ENCODE measurements around the gene HTR3E.
"Not testable (repeated sequence)": the region's sequence is repeated elsewhere in the genome, so short reads cannot be mapped to it uniquely, and the experiment has no call there.

Gene HTR3E

DNA sequence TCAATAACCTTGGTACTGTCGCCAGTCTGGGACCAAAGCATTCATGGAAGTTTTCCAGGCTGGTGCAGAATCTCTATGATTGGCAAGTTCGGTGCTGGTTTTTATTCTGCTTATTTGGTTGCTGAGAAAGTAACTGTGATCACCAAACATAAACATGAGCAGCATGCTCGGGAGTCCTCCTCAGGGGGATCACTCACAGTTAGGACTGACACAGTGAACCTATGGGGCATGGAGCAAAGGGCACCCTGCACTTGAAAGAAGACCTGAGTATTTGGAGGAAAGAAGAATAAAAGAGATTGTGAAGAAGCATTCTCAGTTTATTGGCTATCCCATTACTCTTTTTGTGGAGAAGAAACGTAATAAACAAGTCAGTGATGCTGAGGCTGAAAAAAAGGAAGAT lies 19.2 kb downstream of the HTR3E start:
- DNase-seq (no peak), ATAC-seq (no peak)

DNA sequence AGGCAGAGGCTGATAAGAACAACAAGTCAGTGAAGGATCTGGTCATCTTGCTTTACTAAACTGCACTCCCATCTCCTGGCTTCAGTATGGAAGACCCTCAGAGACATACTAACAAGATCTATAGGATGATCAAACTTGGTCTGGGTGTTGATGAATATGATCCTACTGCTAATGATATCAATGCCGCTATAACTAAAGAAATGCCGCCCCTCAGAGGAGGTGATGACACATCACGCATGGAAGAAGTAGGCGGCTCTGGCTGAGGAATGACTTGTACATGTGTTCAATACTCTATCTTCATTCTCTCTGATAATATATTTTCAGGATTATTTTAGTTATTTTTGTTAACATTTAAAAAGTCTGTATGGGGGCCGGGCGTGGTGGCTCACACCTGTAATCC lies 20.8 kb downstream of the HTR3E start:
- no peak for DNase-seq
- no peak for ATAC-seq

DNA sequence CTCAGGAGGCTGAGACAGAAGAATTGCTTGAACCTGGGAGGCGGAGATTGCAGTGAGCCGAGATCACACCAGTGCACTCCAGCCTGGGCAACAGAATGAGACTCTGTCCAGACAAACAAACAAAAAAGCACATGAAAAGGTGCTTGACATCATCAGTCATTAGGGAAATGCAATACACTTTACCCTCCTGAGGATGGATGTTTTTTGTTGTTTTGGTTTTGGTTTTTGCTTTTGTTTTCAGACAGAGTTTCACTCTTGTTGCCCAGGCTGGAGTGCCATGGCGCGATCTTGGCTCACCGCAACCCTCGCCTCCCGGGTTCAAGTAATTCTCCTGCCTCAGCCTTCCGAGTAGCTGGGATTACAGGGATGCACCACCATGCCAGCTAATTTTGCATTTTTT lies 24.2 kb downstream of the HTR3E start:
- DNase-seq, ATAC-seq: not testable (repeated sequence)

DNA sequence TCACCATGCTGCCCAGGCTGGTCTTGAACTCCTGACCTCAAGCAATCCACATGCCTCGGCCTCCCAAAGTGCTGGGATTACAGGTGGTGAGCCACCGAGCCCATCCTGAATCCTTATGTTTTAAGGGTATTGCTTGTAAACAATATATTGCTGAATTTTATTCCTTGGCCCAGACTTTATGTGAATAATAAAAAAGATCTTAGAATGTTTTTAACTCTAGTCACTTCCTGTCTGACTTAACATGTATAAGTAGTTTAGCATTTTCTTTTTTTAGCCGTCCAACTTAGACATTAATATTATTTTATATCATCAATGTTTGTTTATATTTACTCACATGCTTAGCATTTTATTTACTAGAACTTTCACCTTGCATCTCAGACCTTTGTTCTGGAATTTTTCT lies 29.1 kb downstream of the HTR3E start:
- DNase-seq (no peak), ATAC-seq (no peak)

DNA sequence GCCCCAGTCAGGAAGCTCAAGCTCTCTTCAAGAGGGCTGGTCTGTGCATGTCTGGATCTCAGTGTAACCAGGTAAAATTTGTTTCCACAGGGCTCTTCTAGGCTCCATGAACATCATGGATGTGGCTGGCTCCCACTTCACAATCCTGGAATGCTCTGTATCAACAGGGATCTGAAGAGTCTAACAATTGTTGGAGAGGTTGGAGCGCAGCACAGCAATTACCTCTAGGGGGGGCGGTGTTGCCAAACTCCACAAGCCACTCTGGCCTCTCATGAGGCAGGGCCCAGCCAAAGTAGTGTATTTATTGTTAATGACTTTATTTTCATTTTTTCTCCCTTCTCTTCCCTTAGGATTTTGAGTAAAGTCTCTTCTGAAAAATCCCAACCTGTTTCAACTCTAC lies 32.1 kb downstream of the HTR3E start:
- no peak for ATAC-seq
- peak; percentile 14 for DNase-seq

GRCh38 chr3:184132945-184133344 lies 36.1 kb downstream of the HTR3E start:
- DNase-seq (no peak), ATAC-seq (no peak)

DNA sequence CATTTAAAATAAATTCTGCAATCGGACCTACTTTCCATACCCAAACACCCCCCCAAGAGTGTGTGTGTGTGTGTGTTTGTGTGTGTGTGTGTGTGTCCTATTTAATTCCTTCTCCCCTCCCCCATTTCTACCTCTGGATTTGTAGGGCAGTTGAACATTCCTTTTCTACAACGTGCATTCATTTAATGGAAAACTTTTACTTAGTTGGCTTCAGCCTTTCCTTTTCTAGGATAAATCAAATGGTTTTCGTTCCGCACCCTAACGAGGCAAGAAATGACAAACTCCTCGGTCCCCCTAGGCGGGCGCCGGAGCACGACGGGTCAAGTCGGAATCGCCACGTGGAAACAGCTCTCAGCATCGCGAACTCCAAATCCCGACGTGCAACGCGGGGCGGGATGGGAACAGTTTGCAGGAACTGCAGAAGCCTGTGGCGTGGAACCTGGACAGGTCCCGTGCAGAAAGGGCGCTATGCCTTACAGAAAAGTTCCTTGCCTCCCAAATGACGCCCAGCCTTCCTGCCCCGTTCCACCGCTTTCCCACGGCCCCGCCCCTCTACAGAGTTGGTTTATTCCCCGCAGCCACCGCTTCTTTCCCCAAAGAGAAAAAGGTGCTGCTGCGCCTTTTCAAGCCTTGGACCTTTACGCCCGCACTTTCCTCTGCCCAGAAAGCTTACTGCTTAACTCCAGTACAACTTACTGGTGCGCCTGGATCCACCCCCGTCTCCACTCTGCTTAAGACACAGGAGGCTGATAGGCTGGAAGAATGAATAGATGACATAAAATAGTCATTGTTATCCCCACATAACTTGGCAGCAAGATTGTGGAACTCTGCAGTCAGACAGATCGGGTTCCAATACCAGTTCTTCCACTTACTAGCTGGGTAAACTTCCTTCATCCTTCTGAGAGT lies 37.2 kb downstream of the HTR3E start:
- DNase-seq (peak; percentile 75), ATAC-seq (peak; percentile 37)

GRCh38 chr3:184134746-184135148 lies 37.9 kb downstream of the HTR3E start:
- DNase-seq, result no peak
- ATAC-seq, result peak; percentile 21

- peak; percentile 93 for DNase-seq
- peak; percentile 87 for ATAC-seq
These were observed 38.5 kb downstream of the HTR3E start, which contains the start of gene EIF2B5 for GRCh38 chr3:184135149-184135910. Gene EIF2B5, plus strand, starts transcription at chr3:184135358. Its CDS starts 28 bp downstream, at chr3:184135386.

DNA sequence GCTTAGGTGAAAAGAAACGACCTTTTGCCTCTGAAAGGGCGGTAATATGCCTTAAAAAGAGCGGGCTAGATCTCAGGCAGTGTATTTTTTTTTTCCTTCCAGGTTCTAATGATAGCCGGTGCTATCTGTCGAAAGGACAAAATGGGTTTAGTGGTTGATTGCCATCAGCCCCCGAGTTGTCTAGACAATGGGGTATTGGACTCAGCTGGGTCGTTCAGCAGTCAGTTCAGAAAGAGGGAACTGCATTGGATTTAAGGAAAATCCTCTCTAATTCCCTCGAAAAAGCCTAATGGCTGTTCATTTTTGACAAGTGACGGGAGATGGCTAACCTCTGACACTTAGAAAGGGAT lies 39.0 kb downstream of the HTR3E start:
- no peak for ATAC-seq
- no peak for DNase-seq

- DNase-seq (no peak), ATAC-seq (no peak)
These were observed 43.6 kb downstream of the HTR3E start for GRCh38 chr3:184140436-184140835.

- DNase-seq (no peak), ATAC-seq (no peak)
These were observed 45.3 kb downstream of the HTR3E start for GRCh38 chr3:184142199-184142598.

- DNase-seq, result no peak
- no peak for ATAC-seq
These were observed 46.5 kb downstream of the HTR3E start for GRCh38 chr3:184143327-184143726.

DNA sequence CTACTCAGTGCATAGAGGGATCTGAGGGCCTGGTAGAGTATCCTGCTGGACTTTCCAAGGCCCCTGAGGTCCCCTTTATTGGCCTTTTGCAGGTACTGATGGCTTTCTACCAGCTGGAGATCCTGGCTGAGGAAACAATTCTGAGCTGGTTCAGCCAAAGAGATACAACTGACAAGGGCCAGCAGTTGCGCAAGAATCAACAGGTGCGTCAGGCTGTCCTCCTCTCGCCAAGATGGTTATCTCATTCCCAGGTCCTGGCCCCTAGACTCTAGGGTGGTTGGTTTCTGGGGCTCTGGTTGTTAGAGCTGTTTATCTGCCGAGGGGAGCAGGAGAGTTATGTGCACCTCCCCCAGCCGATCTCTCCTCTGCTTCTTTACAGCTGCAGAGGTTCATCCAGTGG lies 47.6 kb downstream of the HTR3E start:
- no peak for ATAC-seq
- no peak for DNase-seq

DNA sequence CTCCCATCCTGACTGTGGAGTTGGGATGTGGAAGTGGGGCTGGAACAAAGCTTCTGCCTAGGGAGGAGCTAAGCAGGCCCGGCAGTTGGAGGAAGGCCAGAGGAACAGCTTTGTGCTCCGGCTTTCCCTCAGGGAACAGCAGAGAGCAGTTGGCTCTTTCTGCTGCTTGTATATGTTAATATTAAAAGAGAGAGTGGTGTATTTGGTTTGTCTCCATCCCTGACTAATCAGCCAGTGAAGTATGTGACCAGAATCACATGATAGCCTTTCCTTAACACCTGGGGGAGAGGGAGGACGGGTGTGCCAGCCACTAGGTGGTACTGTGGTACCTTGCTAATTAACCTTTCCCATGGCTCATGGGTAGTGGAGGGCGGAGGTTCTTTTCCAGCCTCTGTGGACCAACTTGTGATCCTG lies 48.3 kb downstream of the HTR3E start:
- DNase-seq (peak; percentile 29), ATAC-seq (peak; percentile 71)

DNA sequence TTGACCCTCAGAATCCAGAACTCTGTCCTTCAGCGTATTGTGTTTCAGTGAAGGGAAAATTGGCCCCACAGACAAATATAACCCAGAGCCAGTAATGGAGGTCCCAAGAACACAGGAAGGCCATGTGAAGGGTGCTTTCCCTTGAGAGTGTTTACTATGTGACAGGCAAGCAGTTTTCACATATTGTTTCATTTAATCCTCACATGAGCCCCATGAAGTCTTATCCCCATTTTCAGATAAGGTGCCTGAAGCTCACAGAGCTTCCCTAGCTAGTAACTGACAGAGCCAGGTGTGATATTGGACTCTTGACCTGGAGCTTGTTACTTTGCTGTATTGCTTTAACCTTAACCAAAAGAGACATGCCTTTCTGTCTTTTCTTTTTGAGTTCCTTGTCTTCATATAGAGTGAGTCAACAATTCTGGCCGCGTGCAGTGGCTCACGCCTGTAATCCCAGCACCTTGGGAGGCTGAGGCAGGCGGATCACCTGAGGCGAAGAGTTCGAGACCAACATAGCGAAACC lies 48.9 kb downstream of the HTR3E start:
- no peak for DNase-seq
- ATAC-seq, result no peak

- DNase-seq (no peak), ATAC-seq (no peak)
These were observed 51.2 kb downstream of the HTR3E start for GRCh38 chr3:184148076-184148475.

GRCh38 chr3:184149123-184149522 lies 52.3 kb downstream of the HTR3E start:
- no peak for DNase-seq
- no peak for ATAC-seq

- not testable (repeated sequence) for ATAC-seq, DNase-seq
These were observed 52.9 kb downstream of the HTR3E start for GRCh38 chr3:184149770-184150169.

- ATAC-seq (peak; percentile 66), DNase-seq (peak; percentile 61)
These were observed 58.2 kb downstream of the HTR3E start, which contains the start of gene DVL3 for GRCh38 chr3:184154885-184155643. Gene DVL3, plus strand, starts transcription at chr3:184155377. Its CDS starts 259 bp downstream, at chr3:184155636.

- ATAC-seq (peak; percentile 62), DNase-seq (peak; percentile 64)
These were observed 59.0 kb downstream of the HTR3E start for GRCh38 chr3:184155644-184156521.

Measured in stimulated activated naive CD8-positive, alpha-beta T cell treated with anti-CD3 and anti-CD28 coated beads, Interleukin-15, Interleukin-2, amounts not matched to agents 100 U/mL and 50 U/mL, for 24 hours (primary cell).